Upper lobe of right lung (tissue), 1 donor: Measurements from ENCODE around the gene R3HDM4. TPM values are rescaled to one million over a fixed set of nuclear protein-coding genes. Genes with fewer than 3 reads are reported as not detected.
"Not testable (repeated sequence)": the region's sequence is repeated elsewhere in the genome, so short reads cannot be mapped to it uniquely, and the experiment has no call there.

ENCODE experiments used
- ATAC-seq: fragments of 200-7000 bp; cut with Tn5 transposase; one replicate; pipeline ENCODE4 v1.9.1; 2020; ENCODE audit warnings: mild to moderate bottlenecking, moderate library complexity
- DNase-seq: peaks from one replicate; pipeline ENCODE4 v3.0.0-alpha.2; 2020
- H3K27ac ChIP-seq: fragments of 200-600 bp; one replicate; pipeline ENCODE4 v1.8.0; 2022
- H3K27me3 ChIP-seq: fragments of 200-600 bp; one replicate; pipeline ENCODE4 v1.8.0; 2022; ENCODE audit warnings: mild to moderate bottlenecking
- H3K36me3 ChIP-seq: fragments of 200-600 bp; one replicate; pipeline ENCODE4 v1.8.0; 2022
- H3K4me1 ChIP-seq: fragments of 200-600 bp; one replicate; pipeline ENCODE4 v1.8.0; 2022
- H3K4me3 ChIP-seq: fragments of 200-600 bp; one replicate; pipeline ENCODE4 v1.8.0; 2022; ENCODE audit warnings: mild to moderate bottlenecking
- H3K9me3 ChIP-seq: fragments of 200-600 bp; one replicate; pipeline ENCODE4 v1.8.0; 2022
- intact Hi-C: fragments of 100-400 bp; cut with DNase I; formaldehyde crosslinking; loops from one replicate; pipeline ENCODE4 v1.11.0; 2022
- total RNA-seq: library from RNA; stranded (reverse); fragmentation: NEBNext Ultra II Directional; extraction: Animal tissue kit (Norgen Biotek cat#: 25700); gene quantifications from one replicate; pipeline ENCODE4 v1.2.1, GENCODE V29; 2021
- TF ChIP-seq, protein P1 (sequence below): fragments of 200-600 bp; IDR thresholded peaks from one replicate; pipeline ENCODE4 v1.8.0; 2022; ENCODE audit warnings: antibody characterized with exemption
- donor health status: DM: no; HTN: yes; CAD: no; lungs with severe emphysema.

R3HDM4 gene
- total RNA-seq, 1 donor from 2014 or later = 50.7 TPM

DNA sequence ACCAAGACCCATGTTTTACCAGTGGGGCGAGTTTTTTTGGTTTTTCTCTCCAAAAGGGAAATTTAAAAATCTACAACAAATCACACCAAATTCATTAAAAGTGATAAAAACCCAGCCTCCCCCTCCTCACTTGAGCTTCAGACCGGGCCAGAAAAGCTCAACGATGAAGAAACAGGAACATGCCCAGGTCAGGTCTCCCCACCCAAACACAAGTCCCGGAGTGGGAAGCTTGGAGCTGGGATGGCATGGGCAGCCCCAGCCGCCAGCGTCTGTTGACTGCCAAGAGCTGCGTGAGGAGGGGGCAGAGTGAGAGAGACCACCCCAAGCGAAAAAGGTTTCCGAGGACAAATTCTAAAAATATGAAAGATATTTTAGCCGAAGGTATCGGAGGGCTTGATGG lies 16.0 kb downstream of the R3HDM4 start:
- intact Hi-C loops = no loop called here
- Histone ChIP-seq H3K4me3 (no peak overlapping the region), H3K36me3 (peaks cover 9% of the 10 kb centered on the region), H3K27ac (no peak overlapping the region), H3K27me3 (no peaks in the 10 kb centered on the region), H3K4me1 (peaks cover 3% of the 10 kb centered on the region), H3K9me3 (no peaks in the 10 kb centered on the region)
- ATAC-seq (no peak), DNase-seq (no peak)
- TF ChIP-seq, protein P1, sequence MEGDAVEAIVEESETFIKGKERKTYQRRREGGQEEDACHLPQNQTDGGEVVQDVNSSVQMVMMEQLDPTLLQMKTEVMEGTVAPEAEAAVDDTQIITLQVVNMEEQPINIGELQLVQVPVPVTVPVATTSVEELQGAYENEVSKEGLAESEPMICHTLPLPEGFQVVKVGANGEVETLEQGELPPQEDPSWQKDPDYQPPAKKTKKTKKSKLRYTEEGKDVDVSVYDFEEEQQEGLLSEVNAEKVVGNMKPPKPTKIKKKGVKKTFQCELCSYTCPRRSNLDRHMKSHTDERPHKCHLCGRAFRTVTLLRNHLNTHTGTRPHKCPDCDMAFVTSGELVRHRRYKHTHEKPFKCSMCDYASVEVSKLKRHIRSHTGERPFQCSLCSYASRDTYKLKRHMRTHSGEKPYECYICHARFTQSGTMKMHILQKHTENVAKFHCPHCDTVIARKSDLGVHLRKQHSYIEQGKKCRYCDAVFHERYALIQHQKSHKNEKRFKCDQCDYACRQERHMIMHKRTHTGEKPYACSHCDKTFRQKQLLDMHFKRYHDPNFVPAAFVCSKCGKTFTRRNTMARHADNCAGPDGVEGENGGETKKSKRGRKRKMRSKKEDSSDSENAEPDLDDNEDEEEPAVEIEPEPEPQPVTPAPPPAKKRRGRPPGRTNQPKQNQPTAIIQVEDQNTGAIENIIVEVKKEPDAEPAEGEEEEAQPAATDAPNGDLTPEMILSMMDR = no peak

DNA sequence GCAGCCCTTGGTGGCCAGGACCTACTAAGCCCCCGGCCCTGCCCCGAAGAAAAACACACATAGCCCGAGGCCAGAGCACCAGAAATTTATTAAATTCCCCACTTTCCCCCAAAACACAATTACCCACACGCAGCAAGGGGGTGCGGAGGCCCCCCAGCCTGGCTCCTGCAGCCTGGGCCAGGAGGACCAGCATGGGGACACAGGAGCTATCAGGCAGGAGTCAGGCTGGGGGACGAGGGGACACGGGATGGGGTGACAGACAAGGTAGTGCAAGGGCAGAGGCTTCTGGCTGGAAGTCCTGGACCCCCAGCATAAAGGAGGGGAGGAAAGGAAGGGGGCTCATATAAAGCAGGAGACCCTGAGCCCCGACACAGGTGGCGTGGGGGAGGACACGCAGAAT lies 16.6 kb downstream of the R3HDM4 start:
- no peak for DNase-seq
- H3K27me3 ChIP-seq = no peaks in the 10 kb centered on the region
- TF ChIP-seq, protein P1 = no peak
- H3K27ac ChIP-seq = no peak overlapping the region
- peaks cover 9% of the 10 kb centered on the region for H3K36me3 ChIP-seq
- intact Hi-C loops = no loop called here
- no peaks in the 10 kb centered on the region for H3K9me3 ChIP-seq
- ATAC-seq = no peak
- H3K4me3 ChIP-seq = no peak overlapping the region
- peaks cover 5% of the 10 kb centered on the region for H3K4me1 ChIP-seq

DNA sequence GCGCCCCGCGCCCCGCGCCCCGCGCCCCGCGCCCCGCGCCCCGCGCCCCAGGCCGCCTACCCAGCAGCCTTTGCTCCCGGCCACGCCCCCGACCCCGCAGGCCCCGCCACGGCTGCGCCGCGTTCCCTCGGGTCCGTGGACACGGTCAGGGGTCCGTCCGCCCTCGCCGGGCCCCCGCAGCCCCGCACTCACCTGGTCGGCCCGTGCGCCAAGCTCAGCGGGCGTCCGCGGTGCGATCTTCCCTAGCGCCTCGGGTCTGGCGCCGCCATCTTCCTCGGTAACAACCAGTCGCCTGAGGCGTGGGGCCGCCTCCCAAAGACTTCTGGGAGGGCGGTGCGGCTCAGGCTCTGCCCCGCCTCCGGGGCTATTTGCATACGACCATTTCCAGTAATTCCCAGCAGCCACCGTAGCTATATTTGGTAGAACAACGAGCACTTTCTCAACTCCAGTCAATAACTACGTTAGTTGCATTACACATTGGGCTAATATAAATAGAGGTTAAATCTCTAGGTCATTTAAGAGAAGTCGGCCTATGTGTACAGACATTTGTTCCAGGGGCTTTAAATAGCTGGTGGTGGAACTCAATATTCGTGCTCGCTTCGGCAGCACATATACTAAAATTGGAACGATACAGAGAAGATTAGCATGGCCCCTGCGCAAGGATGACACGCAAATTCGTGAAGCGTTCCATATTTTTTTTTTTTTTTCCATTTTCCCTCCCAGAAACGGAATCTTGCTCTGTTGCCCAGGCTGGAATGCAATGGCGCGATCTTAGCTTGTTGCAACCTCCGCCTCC lies 19.9 kb downstream of the R3HDM4 start, which contains the start of the genes MED16 and RNU6-9:
Gene MED16, minus strand, starts transcription at position 294 of the 796 bp plus-strand sequence. CDS start 2,056 bp downstream, outside the sequence.
Gene RNU6-9, plus strand, starts transcription at position 591 of the 796 bp plus-strand sequence.
- Histone ChIP-seq H3K36me3 (peaks cover 18% of the 10 kb centered on the region), H3K9me3 (no peaks in the 10 kb centered on the region), H3K27ac (peak within 1 kb of the TSS; percentile 97), H3K4me1 (peaks cover 5% of the 10 kb centered on the region), H3K4me3 (peak within 1 kb of the TSS; percentile 89), H3K27me3 (no peaks in the 10 kb centered on the region)
- TF ChIP-seq, protein P1 = no peak
- intact Hi-C loops = no loop called here
- DNase-seq (peak; percentile 95), ATAC-seq (peak; percentile 95)

DNA sequence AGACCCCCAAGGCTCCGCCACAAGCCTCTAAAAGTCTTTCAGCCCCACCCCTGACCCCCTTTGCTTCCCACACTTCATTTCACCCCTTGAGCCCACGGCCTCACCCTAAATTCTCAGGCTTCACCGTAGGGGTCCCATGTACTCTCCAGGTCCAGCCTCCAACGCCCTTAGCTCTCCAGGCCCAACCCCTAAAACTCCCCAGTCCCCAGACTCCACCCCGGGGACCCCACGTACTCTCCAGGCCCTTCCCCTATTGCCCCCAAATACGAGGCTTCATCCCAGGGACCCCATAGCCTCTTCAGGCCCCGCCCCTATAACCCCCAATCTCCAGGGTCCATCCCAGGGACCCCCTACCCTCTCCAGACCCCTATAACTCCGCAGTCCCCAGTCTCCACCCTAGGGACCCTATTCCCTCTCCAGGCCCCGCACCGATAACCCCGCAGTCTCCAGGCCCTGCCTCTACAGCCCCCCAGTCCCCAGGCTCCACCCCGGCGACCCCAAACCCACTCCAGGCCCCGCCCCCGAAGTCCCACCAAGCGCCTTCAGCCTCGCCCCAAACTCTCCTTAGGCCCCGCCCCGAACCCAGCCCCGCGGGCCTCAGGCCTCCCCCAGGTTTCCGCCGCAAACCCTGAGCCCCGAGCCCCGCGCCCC lies 20.7 kb downstream of the R3HDM4 start:
- peak; percentile 2 for ATAC-seq

DNA sequence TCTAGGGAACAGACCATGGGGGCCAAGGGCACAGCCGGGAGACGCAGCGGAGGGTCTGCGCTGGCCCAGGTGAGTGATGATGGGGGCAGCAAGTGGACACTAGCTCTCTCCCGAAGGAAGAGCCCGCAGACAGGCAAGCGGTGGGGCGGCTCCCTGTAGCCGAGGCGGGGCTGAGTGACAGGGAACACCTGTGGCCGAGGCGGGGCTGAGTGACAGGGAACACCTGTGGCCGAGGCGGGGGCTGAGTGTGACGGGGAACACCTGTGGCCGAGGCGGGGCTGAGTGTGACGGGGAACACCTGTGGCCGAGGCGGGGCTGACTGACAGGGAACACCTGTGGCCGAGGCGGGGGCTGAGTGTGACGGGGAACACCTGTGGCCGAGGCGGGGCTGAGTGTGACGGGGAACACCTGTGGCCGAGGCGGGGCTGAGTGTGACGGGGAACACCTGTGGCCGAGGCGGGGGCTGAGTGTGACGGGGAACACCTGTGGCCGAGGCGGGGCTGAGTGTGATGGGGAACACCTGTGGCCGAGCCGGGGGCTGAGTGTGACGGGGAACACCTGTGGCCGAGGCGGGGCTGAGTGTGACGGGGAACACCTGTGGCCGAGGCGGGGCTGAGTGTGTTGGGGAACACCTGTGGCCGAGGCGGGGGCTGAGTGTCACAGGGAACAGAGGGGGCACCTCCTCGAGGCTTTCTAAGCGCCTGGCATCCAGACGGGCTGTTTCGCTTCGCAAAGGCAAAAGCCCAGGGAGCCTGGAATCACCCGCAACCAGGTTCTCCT lies 21.4 kb downstream of the R3HDM4 start:
- H3K27ac ChIP-seq = peak overlapping the region; percentile 97

More for the DNA sequence above, 20.7 kb downstream of the R3HDM4 start:
- Histone ChIP-seq H3K27me3 (no peaks in the 10 kb centered on the region), H3K36me3 (peaks cover 22% of the 10 kb centered on the region), H3K4me3 (peak overlapping the region; percentile 89), H3K4me1 (peaks cover 5% of the 10 kb centered on the region), H3K27ac (peak overlapping the region; percentile 97), H3K9me3 (no peaks in the 10 kb centered on the region)
- intact Hi-C loops = no loop called here
- TF ChIP-seq, protein P1 = no peak
- DNase-seq = no peak

More for the DNA sequence above, 21.4 kb downstream of the R3HDM4 start:
- H3K4me1 ChIP-seq, intact Hi-C loops, H3K9me3 ChIP-seq, H3K27me3 ChIP-seq, ATAC-seq: not testable (repeated sequence)
- peaks cover 23% of the 10 kb centered on the region for H3K36me3 ChIP-seq
- peak; percentile 74 for DNase-seq
- H3K4me3 ChIP-seq = peak overlapping the region; percentile 89
